Activated T-cell treated with anti-CD3 and anti-CD28 coated beads for 48 hours (primary cell): ENCODE measurements around the gene ZFAND3.
A peak's percentile ranks its signal among the peaks of the same experiment; 100 is the strongest.

Experiments used
- DNase-seq: peaks from one replicate; pipeline ENCODE4 v3.0.0-alpha.2; 2020; ENCODE audit warnings: low read depth

The ZFAND3 gene

DNA sequence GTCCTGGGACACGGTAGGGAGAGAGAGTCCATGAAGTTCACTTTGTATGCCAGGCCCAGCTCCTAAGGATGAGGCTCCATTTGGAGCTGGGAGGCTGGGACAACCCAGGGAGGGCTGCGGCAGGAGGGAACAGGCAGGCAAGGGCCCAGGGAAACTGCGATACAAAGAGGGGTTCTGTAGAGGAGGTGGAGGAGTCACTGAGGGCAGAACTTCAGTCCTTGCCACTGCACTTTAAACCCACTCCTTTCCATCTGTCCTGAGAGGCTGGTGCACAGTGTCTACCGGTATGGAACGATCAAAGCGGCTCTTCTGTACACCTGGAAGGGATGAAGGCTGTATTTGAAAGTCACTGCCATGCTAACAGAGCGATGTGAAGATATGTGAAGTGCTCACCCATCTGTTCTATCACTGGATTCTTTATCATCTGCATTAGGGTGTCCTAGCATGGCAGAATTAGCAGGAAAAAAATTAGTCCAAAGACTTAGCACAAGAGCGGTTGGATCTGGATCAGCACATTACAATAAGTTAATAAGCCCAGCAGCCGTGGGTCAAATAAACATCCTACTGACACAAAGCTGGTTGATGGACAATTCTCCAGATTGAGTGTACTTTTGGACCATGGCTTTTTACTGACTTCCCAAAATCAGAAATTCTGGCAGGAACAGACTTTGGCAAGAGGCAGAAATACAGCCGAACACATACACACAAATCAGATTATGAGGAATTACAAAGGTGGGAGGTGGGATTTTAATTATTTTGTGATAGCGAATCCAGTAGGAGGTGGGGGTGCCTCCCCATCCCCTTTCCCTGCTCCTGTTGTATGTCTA, 20.9 kb upstream of the ZFAND3 start:
- DNase-seq, result no peak

DNA sequence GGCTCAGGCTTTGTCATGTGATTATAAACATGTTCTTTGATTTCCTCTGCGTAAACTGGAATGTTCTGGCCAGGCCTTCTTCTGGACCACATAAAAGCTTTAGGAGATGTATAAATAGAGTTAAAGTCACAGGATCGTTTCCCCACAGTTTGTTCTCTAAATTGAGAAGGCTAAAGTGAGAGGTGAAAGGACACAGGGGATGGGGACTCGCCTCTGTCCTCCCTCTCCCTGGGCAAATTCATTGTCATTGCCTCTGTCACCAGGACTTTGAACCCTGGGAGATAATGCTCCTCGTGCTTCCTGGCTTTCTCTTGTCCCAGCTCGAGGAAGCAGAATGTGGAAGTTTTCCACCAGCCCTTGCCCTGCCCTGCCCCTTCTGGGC, 20.3 kb upstream of the ZFAND3 start:
- no peak for DNase-seq

DNA sequence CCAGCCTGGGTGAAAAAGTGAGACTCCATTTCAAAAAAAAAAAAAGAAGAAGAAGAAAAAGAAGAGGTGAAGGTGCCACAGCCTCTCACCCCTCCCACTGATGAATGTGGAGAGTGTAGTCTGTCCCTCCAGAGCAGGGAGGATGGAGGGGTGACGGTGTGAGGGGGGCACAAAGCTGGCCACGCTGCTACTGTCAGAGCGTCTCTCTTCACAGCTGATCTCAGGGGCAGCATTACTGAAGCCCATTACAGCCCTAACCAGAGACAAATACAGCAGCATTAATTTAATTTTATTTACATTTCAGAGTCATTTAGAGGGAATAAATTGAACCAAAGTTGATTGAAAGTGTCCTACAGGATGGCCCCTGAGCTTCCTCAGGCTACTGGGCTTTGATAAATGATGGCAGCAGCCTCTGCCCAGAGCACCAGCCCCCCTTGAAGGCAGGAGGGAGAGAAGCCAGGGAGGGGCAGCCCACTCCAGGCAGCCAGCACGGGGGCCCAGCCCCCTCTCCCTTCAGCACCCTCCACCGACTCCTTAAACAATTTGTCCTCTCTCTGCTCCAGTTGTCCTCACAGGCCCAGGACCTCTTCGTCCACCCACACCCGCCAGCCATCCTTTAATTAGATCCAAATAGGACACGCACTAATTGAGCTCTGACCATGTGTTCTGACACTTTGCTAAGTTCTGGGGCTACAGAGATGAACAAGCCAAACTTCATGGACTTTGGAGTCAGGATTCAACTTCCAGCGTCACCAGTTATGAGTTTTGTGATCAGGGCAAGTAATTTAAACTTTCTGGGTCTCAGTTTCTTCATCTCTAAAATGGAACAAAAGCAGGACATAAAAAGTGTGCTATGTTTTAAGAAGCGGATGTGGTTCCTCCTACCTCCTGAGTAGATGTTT, 18.6 kb upstream of the ZFAND3 start:
- no peak for DNase-seq

DNA sequence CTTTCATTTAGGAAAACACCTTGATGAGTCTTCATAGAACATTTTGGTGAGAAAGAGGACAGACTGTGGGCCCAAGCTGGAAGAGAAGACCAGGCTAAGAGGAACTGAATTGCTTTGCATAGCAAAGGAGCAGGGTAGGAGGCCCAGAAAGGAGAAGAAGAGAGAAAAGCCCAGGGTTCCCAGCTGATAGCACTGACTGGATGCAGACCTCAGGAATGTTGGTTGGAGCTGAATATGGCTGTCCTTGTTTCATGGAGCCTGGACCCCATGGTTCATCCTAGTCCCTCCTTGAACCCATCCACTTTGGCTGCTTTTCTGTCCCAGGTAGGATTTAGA, 18.0 kb upstream of the ZFAND3 start:
- no peak for DNase-seq

DNA sequence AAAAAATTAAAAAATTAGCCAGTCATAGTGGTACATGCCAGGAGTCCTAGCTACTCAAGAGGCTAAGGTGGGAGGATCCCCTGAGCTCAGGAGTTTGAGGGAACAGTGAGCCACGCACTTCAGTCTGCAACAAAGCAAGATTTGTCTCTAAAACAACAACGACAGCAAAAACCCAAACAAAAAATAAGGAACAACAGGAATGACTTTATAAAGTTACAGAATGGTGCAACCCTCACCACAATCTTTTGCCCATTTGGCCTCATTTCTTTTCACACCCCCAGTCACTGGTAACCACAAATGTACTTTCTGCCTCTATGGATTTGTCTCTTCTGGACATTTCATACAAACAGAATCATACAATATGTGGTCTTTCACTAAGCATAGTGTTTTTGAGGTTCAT, 16.7 kb upstream of the ZFAND3 start:
- DNase-seq, result no peak

DNA sequence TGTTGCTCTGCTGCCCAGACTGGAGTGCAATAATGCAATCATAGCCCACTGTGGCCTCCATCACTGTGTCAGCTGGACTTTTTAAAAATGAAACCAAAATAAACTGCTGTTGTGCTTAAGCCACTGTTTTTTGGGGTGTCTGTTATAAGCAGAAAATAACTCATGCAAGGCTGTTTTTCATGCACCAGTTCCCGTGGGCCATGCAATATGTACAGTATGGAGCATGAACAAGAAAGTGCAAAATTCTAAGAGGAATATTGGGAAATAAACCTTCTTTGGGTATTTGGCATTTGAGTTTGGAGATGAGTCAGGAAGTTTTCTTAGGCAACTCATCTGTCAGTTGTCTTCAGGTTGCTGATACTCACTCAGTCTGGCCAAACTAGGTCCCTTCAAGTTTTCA, 14.9 kb upstream of the ZFAND3 start:
- no peak for DNase-seq

DNA sequence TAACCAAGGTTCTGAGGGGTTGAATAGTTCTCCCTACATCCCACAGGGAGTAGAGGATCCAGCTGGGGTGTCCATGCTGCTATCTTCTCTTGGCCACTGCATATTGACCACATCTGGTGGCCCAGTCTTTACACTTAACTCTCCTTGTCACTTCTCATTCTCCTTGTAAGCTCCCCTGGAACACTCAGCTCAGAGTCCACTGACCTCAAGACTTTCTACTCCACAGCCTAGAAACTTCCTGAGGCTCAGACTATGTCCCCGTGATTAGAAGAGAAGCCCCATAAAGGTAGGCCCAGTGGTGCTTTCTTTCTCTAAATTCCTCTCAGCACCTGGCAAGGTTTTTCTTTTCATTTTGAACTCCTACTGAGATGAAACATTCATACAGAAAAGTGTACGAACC, 13.3 kb upstream of the ZFAND3 start:
- no peak for DNase-seq

DNA sequence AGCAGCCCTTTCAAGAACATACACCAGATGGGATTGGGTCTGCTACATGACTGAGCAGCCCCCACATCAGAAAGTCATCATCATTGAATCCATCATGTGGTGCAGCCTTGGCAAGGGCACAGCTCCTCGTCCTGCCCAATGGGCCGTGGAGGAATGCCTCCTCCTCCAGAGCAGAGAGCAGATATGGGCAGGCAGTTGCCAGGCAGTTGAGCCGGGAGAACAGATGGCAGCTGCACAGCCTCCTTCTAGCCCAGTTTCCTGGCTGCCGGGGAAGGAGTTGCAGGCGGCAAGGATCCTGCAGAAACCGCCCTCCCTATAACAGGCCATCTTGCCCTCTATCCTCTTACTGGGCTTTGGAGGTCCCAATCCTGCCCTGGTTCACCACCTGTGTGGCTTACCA, 11.9 kb upstream of the ZFAND3 start:
- DNase-seq, result no peak

DNA sequence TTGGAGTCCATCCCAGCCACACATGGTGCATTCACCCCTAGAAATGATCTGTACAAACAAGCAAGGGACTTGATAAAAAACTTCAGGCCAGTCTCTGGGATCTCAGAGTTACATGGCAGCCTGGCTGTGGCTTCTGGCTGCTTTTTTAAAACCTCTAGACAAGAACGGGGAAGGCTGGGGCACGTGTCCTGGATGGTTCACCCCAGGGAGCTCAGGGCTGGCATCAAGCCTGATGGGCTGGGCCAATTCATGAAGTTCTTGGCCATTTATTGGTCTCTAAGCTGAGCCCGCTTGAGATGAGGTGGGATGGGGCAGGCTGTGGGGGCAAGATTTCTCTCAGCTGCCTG, 10.4 kb upstream of the ZFAND3 start:
- no peak for DNase-seq

DNA sequence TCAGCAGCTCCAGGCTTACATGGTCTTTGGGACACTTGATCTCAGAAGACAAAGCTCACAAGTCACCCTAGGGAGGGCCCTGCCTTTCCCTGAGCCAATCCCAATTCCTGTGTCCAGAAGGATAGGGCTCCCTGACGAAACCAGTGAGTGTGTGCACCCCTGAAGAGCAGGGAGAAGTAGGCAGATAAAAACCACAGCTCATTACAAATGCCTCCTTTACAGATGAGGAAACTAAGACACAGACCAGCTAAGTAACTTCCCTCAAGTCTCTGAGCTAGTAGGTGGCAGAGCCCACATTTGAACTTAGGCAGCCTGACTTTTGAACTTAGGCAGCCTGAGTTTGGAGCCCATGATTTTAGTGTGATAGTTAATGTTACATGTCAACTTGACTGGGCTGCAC, 6.7 kb upstream of the ZFAND3 start:
- no peak for DNase-seq

DNA sequence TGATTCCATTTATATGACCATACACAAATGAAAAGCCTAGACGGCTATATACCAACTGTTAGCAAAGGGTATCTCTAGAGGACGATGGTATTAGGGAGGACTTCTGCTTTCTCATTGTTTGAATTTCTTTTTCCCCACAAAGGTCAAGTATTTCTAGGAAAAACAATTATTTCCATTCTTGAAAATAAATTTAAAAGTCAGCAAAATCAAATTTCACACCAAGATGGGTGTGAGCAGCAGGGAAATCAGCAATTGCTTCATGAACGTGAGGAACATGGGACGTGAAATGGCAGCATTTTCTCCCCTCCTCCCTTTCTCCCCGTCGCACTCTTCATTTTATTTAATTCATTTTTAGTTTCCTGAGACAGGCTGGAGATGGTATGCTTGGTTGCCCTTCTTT, 5.2 kb upstream of the ZFAND3 start:
- no peak for DNase-seq

DNA sequence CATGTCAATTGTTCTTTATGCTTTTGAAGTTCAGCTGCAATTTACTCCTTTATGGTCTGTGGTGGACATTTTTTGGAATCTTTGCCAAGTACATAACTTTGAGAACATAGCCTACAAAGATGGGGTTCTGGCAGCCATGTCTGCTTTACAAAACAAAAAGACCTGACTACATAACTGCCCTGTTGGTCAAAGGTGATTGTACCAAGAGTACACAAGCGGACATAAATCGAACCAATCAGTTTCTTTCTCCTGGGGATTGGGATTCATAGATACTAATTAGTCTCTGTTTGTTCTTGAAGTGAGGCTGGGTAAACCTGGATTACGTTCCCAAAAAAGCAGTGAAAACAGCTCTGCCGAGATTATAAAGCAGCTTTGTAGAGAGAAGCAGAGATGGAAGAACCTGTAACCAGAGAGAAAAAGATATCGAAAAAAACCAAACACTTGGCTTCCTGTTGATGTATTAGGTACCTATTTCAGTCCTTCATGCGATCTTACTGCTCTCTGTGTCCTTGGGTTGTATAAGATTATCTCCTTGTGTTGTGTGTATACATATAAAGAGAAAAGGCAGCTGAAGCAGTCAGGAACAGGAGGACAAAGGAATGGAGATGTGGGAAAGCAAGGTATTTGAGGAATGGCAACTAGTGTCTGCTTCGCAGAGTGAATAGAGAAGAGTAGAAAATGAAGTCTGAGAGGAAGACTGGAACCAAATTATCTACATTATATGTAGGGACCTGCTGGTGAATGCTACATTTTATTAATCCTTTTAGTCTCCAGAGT, 2.7 kb upstream of the ZFAND3 start:
- DNase-seq, result no peak

DNA sequence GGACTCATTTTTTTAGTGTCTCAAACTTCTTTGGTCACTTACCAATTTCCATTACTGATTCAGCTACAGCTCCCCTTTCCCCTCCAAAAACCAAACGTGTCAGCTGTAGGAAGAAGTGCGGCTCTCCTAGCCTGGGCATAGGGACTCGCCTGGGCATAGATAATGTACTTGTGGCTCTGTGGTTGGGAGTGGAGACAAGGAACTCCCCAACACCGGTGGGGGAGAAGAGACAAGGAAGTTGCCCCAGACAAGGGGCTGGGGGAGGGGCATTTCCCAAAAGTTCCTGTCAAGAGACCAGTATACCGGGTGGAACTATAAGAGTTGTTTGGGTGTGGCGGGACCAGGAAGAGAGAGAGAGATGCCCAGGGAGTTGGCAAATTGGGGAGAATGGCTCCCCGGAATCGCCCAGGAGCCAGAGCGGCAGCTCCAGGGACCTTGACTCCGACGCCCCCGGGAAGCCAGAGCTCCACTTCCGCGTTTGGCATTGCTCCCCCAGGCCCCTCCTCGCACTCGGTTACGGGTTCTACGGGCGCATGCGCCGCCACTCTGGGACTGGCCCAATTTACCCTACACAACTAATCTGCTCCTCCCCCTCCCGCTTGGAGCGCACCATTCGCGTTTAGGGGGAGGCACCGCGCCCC, 871 bp upstream of the ZFAND3 start:
- peak; percentile 89 for DNase-seq

DNA sequence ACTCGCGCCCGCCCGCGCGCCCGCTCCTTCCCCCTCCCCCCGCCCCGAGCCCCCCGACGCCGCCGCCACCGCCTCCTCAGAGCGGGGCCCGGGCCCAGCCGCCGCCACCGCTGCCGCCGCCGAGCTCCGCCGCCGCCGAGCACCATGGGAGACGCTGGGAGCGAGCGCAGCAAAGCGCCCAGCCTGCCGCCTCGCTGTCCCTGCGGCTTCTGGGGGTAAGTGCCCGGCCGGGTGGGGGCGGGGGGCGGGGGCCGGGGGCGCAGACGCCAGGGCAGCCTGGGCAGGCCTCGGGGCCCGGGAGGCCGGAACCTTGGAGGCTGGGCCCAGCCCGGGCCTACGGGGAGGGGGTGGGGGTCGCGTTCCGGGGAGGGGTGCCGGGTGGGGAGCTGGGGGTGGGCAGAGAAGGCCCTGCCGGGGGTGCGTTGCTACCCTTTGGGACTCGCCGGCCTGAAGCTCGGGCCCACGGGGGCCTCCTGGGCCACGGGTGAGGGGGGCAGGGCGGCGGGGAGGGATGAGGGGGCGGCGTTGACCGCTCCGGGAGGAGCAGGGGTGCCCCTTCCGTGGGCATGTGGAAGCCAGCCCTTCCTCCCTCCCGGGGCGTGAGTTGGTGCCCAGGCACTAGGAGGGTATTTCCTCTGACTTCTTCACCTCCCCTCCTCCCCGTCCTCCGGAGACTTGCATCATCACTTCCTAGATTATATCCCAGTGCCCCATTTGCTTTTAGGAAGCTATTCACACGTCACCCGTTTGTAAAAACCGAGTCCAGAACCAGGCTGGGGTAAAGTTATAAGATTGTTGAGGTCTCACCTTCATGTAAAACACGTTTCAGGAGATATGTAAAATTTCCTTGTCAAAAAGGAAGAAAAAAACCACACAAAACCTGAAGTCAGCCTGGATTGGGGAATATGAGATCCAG, 533 bp downstream of the ZFAND3 start:
- DNase-seq, result peak; percentile 42

DNA sequence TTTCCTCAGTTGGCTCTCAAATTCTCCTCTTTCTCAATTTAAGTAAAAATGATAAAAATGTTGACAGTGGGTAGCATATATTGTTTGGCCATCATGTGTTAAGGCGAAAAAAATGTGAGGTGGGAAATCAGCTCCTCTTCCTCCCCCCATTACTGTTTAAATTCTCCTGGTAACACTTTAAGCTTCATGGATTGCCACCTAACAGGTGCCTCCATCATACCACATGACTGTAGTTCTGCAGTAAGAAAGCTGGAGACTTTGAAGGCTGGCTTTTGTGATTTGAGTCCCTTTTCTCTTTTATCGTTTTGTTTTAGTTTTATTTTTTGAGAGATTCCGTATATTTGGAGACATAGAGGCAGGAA, 1.2 kb downstream of the ZFAND3 start:
- DNase-seq, result no peak

DNA sequence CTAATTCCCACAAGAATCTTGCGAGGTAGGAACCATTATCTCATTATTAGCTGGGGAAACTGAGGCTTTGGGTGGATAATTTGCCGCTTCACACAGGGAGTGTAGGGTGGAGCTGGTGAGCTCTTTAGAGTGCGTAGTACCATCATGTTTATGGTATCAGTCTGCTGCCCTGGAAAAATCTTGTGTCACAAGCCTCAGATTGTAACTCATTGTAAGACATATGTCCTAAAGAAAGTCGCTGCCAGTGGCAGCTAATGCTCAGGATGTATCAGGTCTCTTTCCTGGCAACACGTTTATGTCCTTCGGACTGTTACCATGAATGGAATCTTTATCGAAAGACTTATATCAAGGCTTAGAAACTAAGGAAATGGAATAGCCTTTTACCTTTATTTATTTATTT, 1.9 kb downstream of the ZFAND3 start:
- no peak for DNase-seq

DNA sequence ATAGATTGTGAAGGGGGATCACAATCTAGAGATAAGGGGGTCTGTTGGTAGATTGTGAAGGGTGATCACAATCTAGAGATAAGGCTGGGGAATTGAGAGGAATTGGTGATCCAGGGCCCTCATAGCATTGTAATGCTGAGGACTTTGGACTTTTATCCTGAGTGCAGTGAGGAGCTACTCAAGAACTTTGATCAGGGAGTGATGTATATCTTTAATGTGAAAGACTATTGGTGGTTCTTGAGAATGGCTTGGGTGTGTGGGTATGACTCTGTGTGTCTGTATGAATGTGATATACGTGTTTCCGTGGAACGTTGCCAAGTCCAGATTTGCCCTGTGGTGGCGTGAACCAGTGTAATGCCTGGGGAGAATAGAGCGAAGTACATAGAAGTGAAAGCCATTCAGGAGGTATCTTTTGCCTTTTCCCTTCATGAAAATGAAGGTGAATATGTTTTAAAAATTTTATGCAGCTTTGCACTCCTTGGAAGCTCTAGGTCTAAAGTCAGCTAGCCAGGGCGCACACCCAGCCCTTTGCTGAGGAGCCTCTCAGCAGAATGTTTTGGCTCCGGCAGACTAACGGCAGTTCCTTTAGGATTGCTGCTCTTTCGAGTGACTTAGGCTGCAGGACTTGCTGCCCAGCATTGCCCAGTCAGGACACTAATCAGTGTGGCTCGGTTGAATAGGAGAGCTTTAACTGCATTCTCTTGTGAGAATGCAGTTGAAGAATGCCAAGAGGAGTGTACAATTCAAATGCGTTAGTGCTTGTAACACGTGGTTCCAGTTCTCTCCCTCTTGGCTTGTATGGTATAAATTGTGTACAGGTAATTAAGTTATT, 3.5 kb downstream of the ZFAND3 start:
- DNase-seq, result peak; percentile 46

DNA sequence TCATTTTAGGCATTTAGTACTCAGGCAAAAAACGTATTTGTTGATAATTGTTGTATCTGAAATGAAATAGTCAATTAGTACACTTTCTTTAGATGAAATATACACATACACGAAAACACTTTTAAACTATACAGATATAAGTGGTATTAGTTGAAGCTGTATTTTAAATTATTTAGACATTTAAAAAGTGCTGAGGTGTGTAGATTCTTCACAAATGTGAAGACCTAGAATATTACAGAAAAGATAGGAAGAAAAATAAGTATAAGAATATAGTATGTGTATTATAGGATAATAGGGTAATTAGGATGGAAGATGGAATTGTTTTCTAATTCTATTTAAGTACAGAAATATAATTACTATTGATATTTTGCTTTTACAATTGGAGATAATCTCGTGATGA, 4.6 kb downstream of the ZFAND3 start:
- no peak for DNase-seq

DNA sequence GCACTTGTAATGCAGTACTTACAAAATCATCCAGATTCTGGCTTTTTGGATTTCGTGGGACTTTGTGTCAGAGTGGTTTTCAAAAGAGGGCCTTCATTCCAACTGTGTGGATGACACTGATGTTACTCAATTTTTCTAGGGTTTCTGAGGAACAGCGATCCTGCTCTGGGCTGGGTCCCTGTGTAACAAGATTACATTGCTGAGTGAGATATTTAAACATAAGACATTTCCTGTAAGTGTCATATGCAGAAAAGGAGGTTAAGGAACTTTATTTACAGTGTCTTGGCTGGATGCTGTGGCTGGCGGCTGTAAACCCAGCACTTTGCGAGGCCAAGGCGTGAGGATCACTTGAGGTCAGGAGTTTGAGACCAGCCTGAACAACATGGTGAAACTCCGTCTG, 6.7 kb downstream of the ZFAND3 start:
- no peak for DNase-seq

DNA sequence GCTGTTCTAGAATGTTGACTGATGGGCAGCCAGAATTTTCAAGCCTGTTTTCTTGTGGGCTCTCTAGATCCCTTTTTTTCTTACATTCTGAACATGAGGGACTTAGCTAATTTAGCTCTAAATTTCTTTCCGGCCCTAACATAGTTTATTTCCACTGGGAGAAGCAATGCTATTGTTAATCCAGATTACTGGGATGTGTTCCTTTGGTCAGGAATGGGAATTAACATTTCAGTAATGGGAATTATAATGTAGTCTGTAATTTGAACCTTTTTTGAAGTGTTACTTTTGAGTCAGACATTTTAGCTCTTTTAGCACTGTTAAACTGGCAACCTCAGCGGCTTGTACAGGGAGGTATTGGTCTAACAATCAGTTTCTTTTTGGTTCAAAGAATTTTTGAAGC, 7.5 kb downstream of the ZFAND3 start:
- DNase-seq, result no peak
